ENCODE measurements around the gene TBX1. TPM values are rescaled to one million over a fixed set of nuclear protein-coding genes. Genes with fewer than 3 reads are reported as not detected.

Gene TBX1
- total RNA-seq, 1 experiment from 2014 or later = 5.3 TPM

DNA sequence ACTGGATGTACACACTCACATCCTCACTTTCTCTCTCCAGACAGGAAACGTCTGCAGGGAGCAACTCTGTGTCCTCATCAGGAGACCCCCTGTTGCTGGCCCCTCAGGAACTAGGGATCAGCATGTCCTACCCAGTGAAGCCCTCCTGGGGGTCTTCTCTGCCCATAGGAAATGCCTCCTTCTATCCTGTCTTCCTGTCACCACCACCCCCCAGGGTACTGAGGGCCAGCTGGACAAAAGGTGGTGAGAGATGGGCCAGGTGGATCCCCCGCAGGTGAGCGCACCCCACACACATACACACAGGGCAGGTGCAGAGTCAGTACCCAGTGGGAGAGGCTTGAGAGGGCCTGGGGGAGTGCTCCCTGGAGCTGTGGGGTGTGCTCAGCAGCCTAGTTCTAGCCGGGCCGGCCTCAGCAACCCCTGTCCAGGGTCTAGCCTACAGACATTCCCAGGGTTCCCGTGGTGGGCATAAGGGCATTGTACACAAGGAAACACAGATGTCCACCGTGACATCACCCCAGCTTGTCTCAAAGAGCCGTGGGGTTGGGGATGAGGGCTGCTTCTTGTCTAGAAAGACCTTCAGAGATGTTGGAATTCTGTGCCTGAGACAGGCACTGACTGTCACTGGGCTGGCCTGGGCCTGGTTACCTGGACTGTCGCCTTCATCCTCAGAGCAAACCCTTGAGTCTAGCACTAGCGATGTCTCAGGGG is 28.0 kb upstream of the TBX1 start:
- BruUV-seq (replicated peaks) = no TSS peak
- Histone ChIP-seq H3K27me3 (replicated peaks; ENCODE audit: control insufficient read depth, insufficient read depth, low read length) (no peaks in the 10 kb centered on the region), H3K9me3 (no peaks in the 10 kb centered on the region), H3K36me3 (ENCODE audit: control insufficient read depth, insufficient read depth, low read length) (no peaks in the 10 kb centered on the region), H3K4me1 (peaks cover 17% of the 10 kb centered on the region), H3K4me3 (ENCODE audit: low read depth, low read length) (no peak overlapping the region)
- intact Hi-C loops (cut with micrococcal nuclease; ENCODE audit: unreplicated experiment) = no loop called here
- Mint-ChIP-seq H3K36me3 (ENCODE audit: insufficient read depth, unreplicated experiment) (peaks cover 3% of the 10 kb centered on the region), H3K4me3 (ENCODE audit: unreplicated experiment) (no peak overlapping the region), H3K4me1 (ENCODE audit: low read depth, unreplicated experiment) (no peaks in the 10 kb centered on the region), H3K9me3 (ENCODE audit: unreplicated experiment) (no peaks in the 10 kb centered on the region), H3K27ac (ENCODE audit: unreplicated experiment) (no peak overlapping the region), H3K27me3 (ENCODE audit: insufficient read depth, unreplicated experiment) (peaks cover 3% of the 10 kb centered on the region)
- DNase-seq = no peak
- CTCF ChIA-PET = interaction anchor here (0.6 kb wide), 1 partner anchor 24 kb away, joined by 3 read pairs; no protein-coding TSS in a partner anchor
- POLR2A ChIA-PET = no interaction called here
- TF ChIP-seq CTCF (IDR thresholded peaks at IDR 0.05; ENCODE audit: insufficient read depth in 1 of 2, low read depth in 1 of 2, low read length in 1 of 2, severe bottlenecking in 1 of 2, unreplicated experiment in 1 of 2) = no peak

- POLR2A ChIA-PET = no interaction called here
- no peak overlapping the region for H3K4me3 Mint-ChIP-seq (ENCODE audit: unreplicated experiment)
- no peak for DNase-seq
- H3K27me3 ChIP-seq (replicated peaks; ENCODE audit: control insufficient read depth, insufficient read depth, low read length) = no peaks in the 10 kb centered on the region
- H3K4me3 ChIP-seq (ENCODE audit: low read depth, low read length) = no peak overlapping the region
- no peaks in the 10 kb centered on the region for H3K36me3 Mint-ChIP-seq (ENCODE audit: insufficient read depth, unreplicated experiment)
- no TSS peak for BruUV-seq (replicated peaks)
- no peaks in the 10 kb centered on the region for H3K27me3 Mint-ChIP-seq (ENCODE audit: insufficient read depth, unreplicated experiment)
- H3K27ac Mint-ChIP-seq (ENCODE audit: unreplicated experiment) = no peak overlapping the region
- peaks cover 17% of the 10 kb centered on the region for H3K4me1 ChIP-seq
- no peaks in the 10 kb centered on the region for H3K9me3 Mint-ChIP-seq (ENCODE audit: unreplicated experiment)
- no peaks in the 10 kb centered on the region for H3K9me3 ChIP-seq
- H3K4me1 Mint-ChIP-seq (ENCODE audit: low read depth, unreplicated experiment) = no peaks in the 10 kb centered on the region
- intact Hi-C loops (cut with micrococcal nuclease; ENCODE audit: unreplicated experiment) = no loop called here
- CTCF ChIA-PET = no interaction called here
- TF ChIP-seq CTCF (IDR thresholded peaks at IDR 0.05; ENCODE audit: insufficient read depth in 1 of 2, low read depth in 1 of 2, low read length in 1 of 2, severe bottlenecking in 1 of 2, unreplicated experiment in 1 of 2) = no peak
- H3K36me3 ChIP-seq (ENCODE audit: control insufficient read depth, insufficient read depth, low read length) = no peaks in the 10 kb centered on the region
Measured at GRCh38 chr22:19733755-19734154, 26.8 kb upstream of the TBX1 start.

DNA sequence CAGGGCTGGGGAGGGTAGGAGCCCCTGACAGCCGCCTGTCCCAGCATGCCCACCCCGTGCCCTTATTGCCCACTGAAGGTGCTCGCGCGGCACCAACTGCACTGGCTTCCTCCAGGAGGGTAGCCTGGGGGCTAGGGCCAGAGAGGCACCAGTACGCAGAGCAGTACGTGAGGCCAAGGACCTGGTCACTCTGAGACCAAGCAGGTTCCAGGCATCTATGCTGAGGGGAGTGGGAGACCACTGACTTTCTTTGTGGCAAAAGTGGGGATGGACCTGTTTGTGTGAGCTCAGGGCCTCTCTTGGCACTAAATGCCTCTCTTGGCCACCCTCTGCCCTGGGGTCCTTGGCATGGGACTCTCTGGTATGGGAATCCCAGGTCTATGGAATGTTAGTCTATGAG is 26.4 kb upstream of the TBX1 start:
- TF ChIP-seq CTCF (IDR thresholded peaks at IDR 0.05; ENCODE audit: insufficient read depth in 1 of 2, low read depth in 1 of 2, low read length in 1 of 2, severe bottlenecking in 1 of 2, unreplicated experiment in 1 of 2) = no peak
- no peaks in the 10 kb centered on the region for H3K27me3 Mint-ChIP-seq (ENCODE audit: insufficient read depth, unreplicated experiment)
- no peak overlapping the region for H3K27ac Mint-ChIP-seq (ENCODE audit: unreplicated experiment)
- no peak overlapping the region for H3K4me3 ChIP-seq (ENCODE audit: low read depth, low read length)
- POLR2A ChIA-PET = no interaction called here
- peaks cover 17% of the 10 kb centered on the region for H3K4me1 ChIP-seq
- BruUV-seq (replicated peaks) = no TSS peak
- no peak overlapping the region for H3K4me3 Mint-ChIP-seq (ENCODE audit: unreplicated experiment)
- H3K36me3 Mint-ChIP-seq (ENCODE audit: insufficient read depth, unreplicated experiment) = no peaks in the 10 kb centered on the region
- H3K9me3 ChIP-seq = no peaks in the 10 kb centered on the region
- no peaks in the 10 kb centered on the region for H3K36me3 ChIP-seq (ENCODE audit: control insufficient read depth, insufficient read depth, low read length)
- no peaks in the 10 kb centered on the region for H3K4me1 Mint-ChIP-seq (ENCODE audit: low read depth, unreplicated experiment)
- intact Hi-C loops (cut with micrococcal nuclease; ENCODE audit: unreplicated experiment) = no loop called here
- DNase-seq = no peak
- H3K9me3 Mint-ChIP-seq (ENCODE audit: unreplicated experiment) = no peaks in the 10 kb centered on the region
- H3K27me3 ChIP-seq (replicated peaks; ENCODE audit: control insufficient read depth, insufficient read depth, low read length) = no peaks in the 10 kb centered on the region
- CTCF ChIA-PET = no interaction called here

All from Caco-2 (cell line).